Measurements from ENCODE around the gene SERPINA3. TPM values are rescaled to one million over a fixed set of nuclear protein-coding genes. Genes with fewer than 3 reads are reported as not detected.

SERPINA3 gene
- total and polyA plus RNA-seq, 2 of the 8 experiments (the other 6 are each of a cell fraction or from before 2014, with no cell fraction given): not detected

GRCh38 chr14:94619297-94619696 lies 7.1 kb downstream of the SERPINA3 start:
- Histone ChIP-seq H3K4me3 (ENCODE audit: extremely low read depth in 1 of 4, insufficient read depth in 2 of 4, low read depth in 3 of 4, low read length in 4 of 4) (no peak overlapping the region), H3K18ac (ENCODE audit: extremely low read depth, low read length) (no peak overlapping the region), H3K27ac (ENCODE audit: low read depth, low read length) (no peak overlapping the region), H3K23me2 (ENCODE audit: low read depth, low read length) (no peaks in the 10 kb centered on the region), H3K4ac (replicated peaks; ENCODE audit: insufficient read length, low read depth, low read length) (no peak overlapping the region), H2BK120ac (replicated peaks; ENCODE audit: low read depth, low read length) (no peak overlapping the region), H4K5ac (ENCODE audit: insufficient read length, low read depth, low read length) (no peak overlapping the region), H3K36me3 (ENCODE audit: control insufficient read depth in 2 of 4, insufficient read depth in 4 of 4, low read length in 3 of 4) (0 out of 8 replicates have a peak, but pooled peaks cover 0 to 2% (median 0%) of the 10 kb centered on the region in 4 experiments), H3K79me1 (ENCODE audit: low read depth, low read length) (no peaks in the 10 kb centered on the region), H2AK5ac (ENCODE audit: low read depth, low read length) (no peak overlapping the region), H3K27me3 (replicated peaks in 1 of 4; ENCODE audit: control insufficient read depth in 3 of 4, extremely low read depth in 1 of 4, insufficient read depth in 3 of 4, low read length in 3 of 4) (no peaks in the 10 kb centered on the region), H4K91ac (replicated peaks; ENCODE audit: insufficient read length, low read length) (no peak overlapping the region), H3K4me1 (replicated peaks in 1 of 4; ENCODE audit: control insufficient read depth in 3 of 4, insufficient read depth in 4 of 4, low read length in 3 of 4) (no peaks in the 10 kb centered on the region), H3K56ac (replicated peaks; ENCODE audit: insufficient read length, low read depth, low read length) (no peak overlapping the region), H3K23ac (ENCODE audit: insufficient read length) (no peak overlapping the region), H4K8ac (ENCODE audit: extremely low read depth, insufficient read depth, low read length) (no peak overlapping the region), H2BK12ac (ENCODE audit: low read depth, low read length) (no peak overlapping the region), H3K79me2 (ENCODE audit: control insufficient read depth in 1 of 2, insufficient read depth in 2 of 2, low read length in 2 of 2) (no peaks in the 10 kb centered on the region), H2BK20ac (ENCODE audit: low read length) (no peak overlapping the region), H3K9me3 (ENCODE audit: insufficient read depth in 2 of 2, low read depth in 1 of 2, low read length in 1 of 2) (peaks cover 14 to 28% of the 10 kb centered on the region in 2 experiments), H2AFZ (ENCODE audit: low read length) (no peak overlapping the region), H2BK15ac (ENCODE audit: low read length) (no peak overlapping the region), H2BK5ac (ENCODE audit: low read depth, low read length) (no peak overlapping the region), H3K4me2 (ENCODE audit: insufficient read depth in 1 of 2, low read depth in 2 of 2, low read length in 2 of 2) (no peak overlapping the region), H3K9ac (replicated peaks in 1 of 4; ENCODE audit: extremely low read depth in 1 of 4, low read depth in 3 of 4, low read length in 3 of 4) (no peak overlapping the region), H4K20me1 (replicated peaks in 1 of 2; ENCODE audit: control insufficient read depth in 1 of 2, insufficient read depth in 2 of 2, low read length in 2 of 2) (no peaks in the 10 kb centered on the region), H3K14ac (ENCODE audit: insufficient read length) (no peak overlapping the region)
- FAIRE-seq (no peak), DNase-seq (ENCODE audit: low read depth in 1 of 2, low spot score in 2 of 2) (no peak)
- no peak for TF ChIP-seq TBP (IDR thresholded peaks at IDR 0.05; ENCODE audit: low read depth, low read length)
- TF ChIP-seq ATF3 (IDR thresholded peaks at IDR 0.05; ENCODE audit: insufficient read depth, low read depth, low read length): no peak
- TF ChIP-seq SP4 (IDR thresholded peaks at IDR 0.05; ENCODE audit: low read length): no peak
- ChIA-PET CTCF (ENCODE audit: partially characterized antibody) (no interaction called here), POLR2A (ENCODE audit: partially characterized antibody) (no interaction called here)
- WGBS, 2 experiments (ENCODE audit: extremely low coverage in 1 of 2, insufficient coverage in 1 of 2, insufficient read length in 1 of 2, insufficient replicate concordance in 2 of 2, low coverage in 1 of 2, low lambda C conversion rate in 2 of 2, missing lambda C conversion rate in 1 of 2): 75% methylated on average over 6 of the region's 6 CpGs; no CpG with 5 or more reads in 1 of the 2 experiments
